HEK293T (cell line): Measurements from ENCODE around the gene AHI1.

ENCODE experiments used
- CTCF ChIA-PET: fragments of 350-600 bp; formaldehyde crosslinking; extraction: SDS; loops from one replicate; lab custom pipeline; 2021; ENCODE audit warnings: antibody characterized with exemption, inconsistent platforms; lab: Yijun Ruan, JAX
- POLR2A ChIA-PET: fragments of 350-600 bp; formaldehyde crosslinking; extraction: SDS; loops from one replicate; lab custom pipeline; 2020; ENCODE audit warnings: antibody characterized with exemption, inconsistent platforms; lab: Yijun Ruan, JAX
- DNase-seq: peaks from one replicate; pipeline ENCODE4 v3.0.0; 2012; ENCODE audit warnings: mixed read lengths; ENCODE audit errors: extremely low spot score
- ARNT ChIP-seq: fragments of 450-650 bp; IDR thresholded peaks from 2 replicates; pipeline ENCODE4 v1.6.1; 2017; ENCODE audit warnings: mild to moderate bottlenecking
- BHLHE40 ChIP-seq: fragments of 450-650 bp; IDR thresholded peaks from 2 replicates; pipeline ENCODE4 v1.6.1; 2016; ENCODE audit warnings: mild to moderate bottlenecking, moderate library complexity, borderline replicate concordance
- CTBP1 ChIP-seq: fragments of 450-650 bp; IDR thresholded peaks from 2 replicates; pipeline ENCODE4 v1.6.1; 2016; ENCODE audit warnings: borderline replicate concordance
- ELF4 ChIP-seq: fragments of 450-650 bp; IDR thresholded peaks from 2 replicates; pipeline ENCODE4 v1.6.1; 2017; ENCODE audit warnings: antibody characterized with exemption
- FOXA1 ChIP-seq: fragments of 450-650 bp; IDR thresholded peaks from 2 replicates; pipeline ENCODE4 v1.6.1; 2016; ENCODE audit warnings: mild to moderate bottlenecking
- FOXK2 ChIP-seq: fragments of 450-650 bp; IDR thresholded peaks from 2 replicates; pipeline ENCODE4 v1.6.1; 2016; ENCODE audit warnings: mild to moderate bottlenecking
- FOXM1 ChIP-seq: fragments of 450-650 bp; IDR thresholded peaks from 2 replicates; pipeline ENCODE4 v1.6.1; 2017; ENCODE audit warnings: mild to moderate bottlenecking, borderline replicate concordance
- HDGF ChIP-seq: fragments of 450-650 bp; IDR thresholded peaks from 2 replicates; pipeline ENCODE4 v1.6.1; 2017; ENCODE audit warnings: antibody characterized with exemption, borderline replicate concordance
- L3MBTL2 ChIP-seq: fragments of 450-650 bp; conservative IDR thresholded peaks from 2 replicates; pipeline ENCODE4 v1.6.1; 2016; ENCODE audit warnings: mild to moderate bottlenecking
- LEF1 ChIP-seq: fragments of 450-650 bp; IDR thresholded peaks from 2 replicates; pipeline ENCODE4 v1.6.1; 2017; ENCODE audit warnings: mild to moderate bottlenecking, borderline replicate concordance
- NFRKB ChIP-seq: fragments of 450-650 bp; IDR thresholded peaks from 2 replicates; pipeline ENCODE4 v1.6.1; 2016; ENCODE audit warnings: mild to moderate bottlenecking, moderate library complexity
- SP1 ChIP-seq: fragments of 450-650 bp; IDR thresholded peaks from 2 replicates; pipeline ENCODE4 v1.6.1; 2017
- SUZ12 ChIP-seq: fragments of 450-650 bp; IDR thresholded peaks from 2 replicates; pipeline ENCODE4 v1.6.1; 2016; ENCODE audit warnings: mild to moderate bottlenecking
- TARDBP ChIP-seq: fragments of 450-650 bp; IDR thresholded peaks from 2 replicates; pipeline ENCODE4 v1.6.1; 2016
- ZNF384 ChIP-seq: fragments of 450-650 bp; IDR thresholded peaks from 2 replicates; pipeline ENCODE4 v1.6.1; 2016
- TF ChIP-seq, protein P1 (sequence below): fragments of 450-650 bp; IDR thresholded peaks from 2 replicates; pipeline ENCODE4 v1.6.1; 2016

AHI1 gene

DNA sequence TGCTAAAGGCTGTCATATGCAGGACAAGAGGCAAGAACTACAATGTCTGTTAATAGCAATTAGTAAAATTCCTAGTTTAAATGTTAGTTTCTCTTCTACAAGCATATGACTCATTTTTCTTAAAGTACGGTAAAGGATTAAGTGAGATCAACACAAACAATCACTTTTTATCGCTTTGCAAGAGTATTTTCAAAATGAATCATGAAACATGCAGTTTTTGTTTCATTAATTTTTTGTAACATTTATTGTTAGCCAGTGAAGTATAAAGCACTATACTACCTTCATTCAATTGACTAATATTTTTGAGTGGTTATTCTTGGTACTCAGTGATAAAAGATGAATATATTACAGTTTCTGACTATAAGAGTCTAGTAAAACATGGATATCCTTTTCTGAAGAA, 138.6 kb downstream of the AHI1 start:
- no peak for TF ChIP-seq NFRKB
- no peak for TF ChIP-seq L3MBTL2
- TF ChIP-seq FOXK2, result no peak
- TF ChIP-seq BHLHE40, result no peak
- no peak for TF ChIP-seq SP1
- TF ChIP-seq HDGF, result no peak
- no peak for TF ChIP-seq ELF4
- no peak for TF ChIP-seq FOXA1
- no peak for TF ChIP-seq SUZ12
- no peak for TF ChIP-seq ARNT
- TF ChIP-seq, protein P1, sequence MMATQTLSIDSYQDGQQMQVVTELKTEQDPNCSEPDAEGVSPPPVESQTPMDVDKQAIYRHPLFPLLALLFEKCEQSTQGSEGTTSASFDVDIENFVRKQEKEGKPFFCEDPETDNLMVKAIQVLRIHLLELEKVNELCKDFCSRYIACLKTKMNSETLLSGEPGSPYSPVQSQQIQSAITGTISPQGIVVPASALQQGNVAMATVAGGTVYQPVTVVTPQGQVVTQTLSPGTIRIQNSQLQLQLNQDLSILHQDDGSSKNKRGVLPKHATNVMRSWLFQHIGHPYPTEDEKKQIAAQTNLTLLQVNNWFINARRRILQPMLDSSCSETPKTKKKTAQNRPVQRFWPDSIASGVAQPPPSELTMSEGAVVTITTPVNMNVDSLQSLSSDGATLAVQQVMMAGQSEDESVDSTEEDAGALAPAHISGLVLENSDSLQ, result no peak
- no peak for TF ChIP-seq FOXM1
- no peak for TF ChIP-seq LEF1
- no peak for TF ChIP-seq CTBP1
- TF ChIP-seq ZNF384, result no peak
- ChIA-PET POLR2A (no interaction called here), CTCF (no interaction called here)
- DNase-seq, result no peak

DNA sequence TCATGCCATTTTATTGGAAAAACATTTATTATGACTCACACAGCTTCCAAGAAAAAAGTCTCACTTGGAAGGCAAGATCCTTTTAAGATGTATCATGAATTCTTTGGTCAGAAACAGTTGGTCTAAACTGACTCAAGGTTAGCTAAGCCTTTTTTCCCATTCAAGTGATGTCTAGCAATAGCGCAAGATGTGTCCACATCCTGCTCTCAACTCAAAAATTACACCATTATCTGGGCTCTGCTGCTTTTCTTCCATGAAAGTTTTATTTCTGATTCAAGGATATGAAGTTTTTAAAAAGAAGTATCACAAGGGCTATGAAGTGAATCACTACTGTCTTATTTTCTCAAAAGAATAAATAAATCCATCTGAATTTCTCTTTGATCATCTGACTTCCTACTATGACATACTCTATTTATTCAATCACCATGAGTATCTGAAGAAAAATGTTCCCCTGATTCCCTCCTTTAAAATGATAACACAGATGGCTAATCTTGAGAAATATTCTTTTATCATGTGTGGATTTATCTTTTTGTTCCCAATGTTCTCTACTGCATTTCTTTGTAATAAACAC, 139.2 kb downstream of the AHI1 start:
- DNase-seq, result no peak
- CTCF ChIA-PET, result no interaction called here
- TF ChIP-seq ZNF384, result no peak
- TF ChIP-seq FOXA1, result no peak
- TF ChIP-seq CTBP1, result no peak
- no peak for TF ChIP-seq LEF1
- TF ChIP-seq BHLHE40, result no peak
- TF ChIP-seq, protein P1, result no peak
- no peak for TF ChIP-seq FOXK2
- no peak for TF ChIP-seq SP1
- TF ChIP-seq ELF4, result no peak
- no peak for TF ChIP-seq SUZ12
- no peak for TF ChIP-seq TARDBP
- TF ChIP-seq NFRKB, result no peak
- POLR2A ChIA-PET, result no interaction called here

DNA sequence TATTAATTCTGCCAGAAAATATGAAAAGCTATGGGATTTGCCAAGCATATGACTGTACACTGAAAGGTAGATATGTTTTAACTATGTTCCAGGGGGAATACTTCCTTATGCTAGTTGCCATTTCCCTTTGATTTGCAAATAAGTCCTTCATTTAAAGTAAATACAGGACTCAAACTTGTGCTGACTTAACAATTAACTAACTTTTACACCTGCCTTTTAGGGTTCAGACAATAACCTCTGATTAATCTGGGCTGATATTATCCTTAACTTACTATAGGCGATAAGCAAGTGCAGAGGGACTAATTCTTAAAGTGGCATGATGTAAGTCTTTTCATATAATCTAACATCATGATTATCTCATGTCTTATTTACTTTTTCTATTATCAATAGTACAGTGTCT, 143.1 kb downstream of the AHI1 start:
- TF ChIP-seq SP1, result no peak
- no peak for DNase-seq
- ChIA-PET CTCF (no interaction called here), POLR2A (no interaction called here)

DNA sequence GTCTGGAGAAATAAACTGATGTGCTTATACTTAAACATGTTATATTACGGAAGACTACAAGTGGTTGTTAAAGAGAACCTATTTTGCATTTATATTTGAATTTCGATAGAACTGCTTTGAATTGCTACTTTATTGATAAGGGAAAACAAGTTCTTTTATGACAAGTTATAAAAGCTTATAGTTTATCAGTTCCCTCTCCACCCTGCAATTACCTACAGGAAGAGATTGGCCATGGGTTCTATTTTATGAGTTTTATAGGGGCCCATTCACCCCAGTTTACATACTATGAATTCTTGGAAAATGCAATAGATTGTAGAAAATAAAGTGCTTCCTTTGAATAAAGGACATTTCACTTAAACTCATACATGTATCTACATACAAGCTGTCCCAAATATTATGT, 144.4 kb downstream of the AHI1 start:
- ChIA-PET CTCF (no interaction called here), POLR2A (no interaction called here)
- TF ChIP-seq TARDBP (no peak), LEF1 (no peak)

DNA sequence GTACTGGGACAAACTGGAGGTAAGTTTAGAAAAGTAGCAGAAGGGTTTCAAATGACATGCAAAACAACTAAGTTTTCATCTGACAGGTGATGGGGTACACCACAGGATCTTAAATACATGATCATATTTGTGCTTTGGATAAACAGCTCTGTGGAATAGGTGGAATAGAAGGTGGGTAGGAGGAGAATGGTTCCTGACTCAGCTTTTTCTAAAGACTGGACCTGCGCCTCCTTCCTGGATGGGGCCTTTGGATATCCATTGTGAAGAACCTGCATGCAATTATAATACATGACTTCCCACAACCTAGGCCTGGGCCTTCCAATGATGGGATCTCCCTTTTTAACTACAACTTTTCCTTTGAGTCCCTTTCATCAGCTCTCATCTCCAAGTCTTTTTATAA, 145.9 kb downstream of the AHI1 start:
- ChIA-PET POLR2A (no interaction called here), CTCF (no interaction called here)
- no peak for TF ChIP-seq ZNF384
- no peak for DNase-seq

More for the DNA sequence above, 144.4 kb downstream of the AHI1 start:
- no peak for DNase-seq

DNA sequence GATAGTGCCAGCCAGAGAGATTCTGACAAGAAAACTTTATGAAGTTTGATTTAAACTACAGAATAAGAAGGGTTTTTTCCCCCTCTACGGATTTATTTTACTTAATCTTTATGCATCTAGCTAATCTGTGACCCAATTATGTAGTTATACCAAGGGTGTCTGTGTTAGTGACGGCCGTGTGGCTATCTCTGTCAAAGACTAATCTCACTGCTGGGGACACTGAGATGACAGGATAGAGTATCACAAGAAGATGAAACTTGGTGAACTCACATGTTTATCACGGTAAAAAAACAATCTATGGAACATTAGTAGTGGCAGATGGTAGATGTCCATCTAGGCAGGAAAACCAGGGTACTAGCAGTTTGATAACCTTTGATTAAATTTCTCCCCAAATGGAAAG, 149.7 kb downstream of the AHI1 start:
- TF ChIP-seq ZNF384, result no peak
- no peak for TF ChIP-seq ELF4
- no peak for TF ChIP-seq FOXK2
- TF ChIP-seq NFRKB, result no peak
- TF ChIP-seq LEF1, result no peak
- POLR2A ChIA-PET, result no interaction called here
- CTCF ChIA-PET, result no interaction called here
- no peak for DNase-seq

DNA sequence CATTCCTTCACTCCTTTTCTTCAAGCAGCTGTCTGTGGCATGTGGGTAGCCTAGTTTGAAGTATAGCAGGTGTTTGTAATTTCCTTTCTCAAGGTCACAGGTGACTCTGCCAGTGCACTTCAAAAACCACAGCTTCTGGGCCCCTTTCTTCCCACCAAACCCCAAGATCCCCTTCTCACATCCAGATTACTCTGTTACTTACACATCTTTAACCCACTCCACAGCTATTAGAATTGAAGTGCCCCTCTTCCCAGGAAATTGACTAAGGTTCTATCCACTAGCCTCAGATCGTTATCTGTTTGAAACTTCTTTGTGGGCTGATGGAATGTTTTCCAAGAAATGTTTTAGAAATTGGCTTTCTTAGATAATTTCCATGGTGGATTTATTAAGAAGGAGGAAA, 150.8 kb downstream of the AHI1 start:
- TF ChIP-seq TARDBP (no peak), SP1 (no peak), FOXK2 (no peak), NFRKB (no peak), ZNF384 (no peak), ELF4 (no peak), HDGF (no peak), BHLHE40 (no peak), ARNT (no peak), CTBP1 (no peak), FOXA1 (no peak), LEF1 (no peak), L3MBTL2 (no peak), SUZ12 (no peak), FOXM1 (no peak)
- TF ChIP-seq, protein P1, result no peak
- no peak for DNase-seq
- ChIA-PET CTCF (no interaction called here), POLR2A (no interaction called here)
